Parathyroid adenoma (tissue), 2 donors: ENCODE results near the gene LEFTY1.
A peak's percentile ranks its signal among the peaks of the same experiment; 100 is the strongest.

ENCODE experiments used
- H2AFZ ChIP-seq: fragments of 300-600 bp; sonication (generic); one replicate; pipeline ENCODE4 v1.7.0; 2017; ENCODE audit warnings: antibody characterized with exemption, mild to moderate bottlenecking
- H3K27ac ChIP-seq: fragments of 300-600 bp; sonication (generic); one replicate; pipeline ENCODE4 v1.7.0; 2017
- H3K27me3 ChIP-seq: fragments of 300-600 bp; sonication (generic); one replicate; pipeline ENCODE4 v1.7.0; 2017; ENCODE audit warnings: low read length; ENCODE audit not compliant: control insufficient read depth, insufficient read depth
- H3K36me3 ChIP-seq: fragments of 300-600 bp; sonication (generic); one replicate; pipeline ENCODE4 v1.7.0; 2017; ENCODE audit warnings: low read length; ENCODE audit not compliant: control insufficient read depth, insufficient read depth
- H3K4me1 ChIP-seq: fragments of 300-600 bp; sonication (generic); one replicate; pipeline ENCODE4 v1.7.0; 2017; ENCODE audit warnings: control low read depth
- H3K4me2 ChIP-seq: fragments of 300-600 bp; sonication (generic); one replicate; pipeline ENCODE4 v1.7.0; 2017; ENCODE audit warnings: low read length
- H3K4me3 ChIP-seq: fragments of 300-600 bp; sonication (generic); one replicate; pipeline ENCODE4 v1.7.0; 2017; ENCODE audit warnings: low read depth, low read length
- H3K79me2 ChIP-seq: fragments of 300-600 bp; sonication (generic); one replicate; pipeline ENCODE4 v1.7.0; 2017; ENCODE audit warnings: control low read depth
- H3K9ac ChIP-seq: fragments of 300-600 bp; sonication (generic); one replicate; pipeline ENCODE4 v1.7.0; 2017; ENCODE audit warnings: mild to moderate bottlenecking
- H3K9me3 ChIP-seq: fragments of 300-600 bp; sonication (generic); one replicate; pipeline ENCODE4 v1.7.0; 2017; ENCODE audit warnings: low read length; ENCODE audit not compliant: control insufficient read depth
- CTCF ChIP-seq: fragments of 300-600 bp; sonication (generic); IDR thresholded peaks from one replicate; pipeline ENCODE4 v1.7.0; 2017; ENCODE audit warnings: antibody characterized with exemption, mild to moderate bottlenecking
- donor health status: primary hyperparathyroidism.

LEFTY1 gene

DNA sequence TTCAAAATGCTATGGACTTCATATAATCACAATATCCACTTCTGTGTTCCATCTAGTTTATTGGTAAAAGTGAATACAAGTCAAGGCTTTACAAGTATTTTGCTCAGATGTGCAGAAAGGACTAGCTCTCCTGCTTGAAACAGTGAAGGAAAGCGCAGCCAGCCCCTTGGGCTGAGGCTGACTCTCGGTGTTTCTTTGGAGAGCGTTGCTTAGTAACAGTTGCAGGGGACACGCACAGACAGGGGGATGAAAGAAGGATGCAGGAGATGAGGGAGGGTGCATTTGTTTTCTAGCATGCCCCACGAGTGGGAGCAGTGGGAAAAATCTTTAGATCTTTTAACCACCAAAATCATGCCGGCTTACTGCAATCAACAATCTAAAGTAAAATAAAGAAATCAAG, 26.0 kb upstream of the LEFTY1 start:
- Histone ChIP-seq H3K9ac (no peak overlapping the region), H3K4me3 (no peak overlapping the region), H3K36me3 (no peaks in the 10 kb centered on the region), H3K4me1 (no peaks in the 10 kb centered on the region), H3K4me2 (no peak overlapping the region), H3K27ac (no peak overlapping the region), H3K27me3 (no peaks in the 10 kb centered on the region), H3K79me2 (no peaks in the 10 kb centered on the region), H3K9me3 (no peaks in the 10 kb centered on the region), H2AFZ (no peak overlapping the region)
- TF ChIP-seq CTCF: no peak

GRCh38 chr1:225914391-225914790, 25.4 kb upstream of the LEFTY1 start:
- Histone ChIP-seq H3K4me2 (no peak overlapping the region), H3K27me3 (no peaks in the 10 kb centered on the region), H3K27ac (no peak overlapping the region), H3K9me3 (no peaks in the 10 kb centered on the region), H3K79me2 (no peaks in the 10 kb centered on the region), H2AFZ (no peak overlapping the region), H3K36me3 (no peaks in the 10 kb centered on the region), H3K9ac (no peak overlapping the region), H3K4me3 (no peak overlapping the region), H3K4me1 (no peaks in the 10 kb centered on the region)
- TF ChIP-seq CTCF: no peak

DNA sequence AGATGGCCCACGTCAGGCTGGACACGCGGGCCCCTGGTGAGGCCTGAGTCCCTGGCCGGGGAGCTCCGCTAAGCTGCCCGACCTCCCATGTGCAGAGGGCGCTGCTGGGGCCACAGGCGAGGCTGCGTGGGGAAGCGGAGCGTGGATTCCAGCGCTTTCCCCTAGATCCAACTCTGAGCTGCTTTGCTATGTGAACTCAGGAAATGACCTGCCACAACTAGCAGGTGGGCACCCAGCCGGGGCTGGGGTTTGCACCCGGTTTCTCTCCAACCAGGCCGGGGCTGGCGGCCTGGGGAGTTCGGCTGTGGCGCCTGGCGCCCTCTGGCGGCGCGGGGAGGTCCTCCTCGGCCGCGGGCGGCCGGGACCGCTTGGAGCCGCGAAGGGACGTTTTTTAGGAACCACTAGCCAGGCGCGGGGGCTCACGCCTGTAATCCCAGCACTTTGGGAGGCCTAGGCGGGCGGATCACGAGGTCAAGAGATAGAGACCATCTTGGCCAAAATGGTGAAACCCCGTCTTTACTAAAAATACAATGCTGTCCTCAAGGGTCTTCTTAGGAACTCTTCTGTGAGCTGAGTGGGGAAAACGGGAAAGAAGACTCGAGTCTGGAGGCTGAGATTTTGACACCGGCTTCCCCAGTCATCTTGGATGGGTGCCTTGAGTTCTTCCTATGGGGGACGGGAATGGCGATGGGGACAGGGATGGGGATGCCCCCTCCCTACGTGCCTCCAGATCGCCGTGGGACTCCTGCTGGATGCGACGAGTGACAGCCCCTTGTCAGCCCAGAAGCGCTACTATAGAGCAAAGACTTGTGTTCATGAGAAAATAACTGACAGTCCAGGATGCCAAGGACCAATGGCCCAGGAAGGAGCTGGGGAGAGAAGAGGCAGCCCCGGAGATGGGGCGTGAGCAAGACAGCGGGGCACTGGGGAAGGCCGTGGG, 22.5 kb upstream of the LEFTY1 start:
- Histone ChIP-seq H3K9ac (no peak overlapping the region), H3K4me3 (no peak overlapping the region), H3K27ac (no peak overlapping the region)

GRCh38 chr1:225909477-225909876, 20.5 kb upstream of the LEFTY1 start:
- Histone ChIP-seq H3K9me3 (no peaks in the 10 kb centered on the region), H3K4me2 (no peak overlapping the region), H2AFZ (no peak overlapping the region), H3K4me1 (no peaks in the 10 kb centered on the region), H3K27me3 (no peaks in the 10 kb centered on the region), H3K4me3 (no peak overlapping the region), H3K36me3 (no peaks in the 10 kb centered on the region), H3K79me2 (no peaks in the 10 kb centered on the region), H3K27ac (no peak overlapping the region), H3K9ac (no peak overlapping the region)
- no peak for TF ChIP-seq CTCF

More for the DNA sequence above, 22.5 kb upstream of the LEFTY1 start:
- no peaks in the 10 kb centered on the region for H3K36me3 ChIP-seq
- H3K9me3 ChIP-seq: no peaks in the 10 kb centered on the region
- TF ChIP-seq CTCF: peak; percentile 75
- H3K27me3 ChIP-seq: no peaks in the 10 kb centered on the region
- H3K4me1 ChIP-seq: no peaks in the 10 kb centered on the region
- no peak overlapping the region for H3K4me2 ChIP-seq
- H2AFZ ChIP-seq: peak overlapping the region; percentile 20
- no peaks in the 10 kb centered on the region for H3K79me2 ChIP-seq

DNA sequence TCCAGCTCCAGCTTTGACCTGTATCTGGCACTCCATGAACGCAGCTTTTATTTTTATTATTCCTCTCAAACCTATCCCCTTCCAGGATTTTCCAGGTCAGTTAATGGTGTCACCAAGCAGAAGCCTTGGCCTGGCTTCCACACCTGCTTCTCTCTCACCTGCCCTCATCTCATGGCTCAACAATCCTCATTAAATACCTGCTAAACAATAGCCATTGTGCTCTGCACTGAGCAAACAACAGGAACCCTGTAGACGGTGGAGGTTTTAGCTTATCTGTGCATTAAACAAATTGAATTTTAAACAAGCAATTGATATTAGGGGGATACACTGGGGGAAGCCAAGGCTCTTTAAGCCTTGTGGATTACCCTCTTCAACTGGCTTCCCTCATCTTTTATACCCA, 19.8 kb upstream of the LEFTY1 start:
- no peaks in the 10 kb centered on the region for H3K4me1 ChIP-seq
- H3K27ac ChIP-seq: no peak overlapping the region
- H3K79me2 ChIP-seq: no peaks in the 10 kb centered on the region
- no peaks in the 10 kb centered on the region for H3K9me3 ChIP-seq
- TF ChIP-seq CTCF: no peak
- no peaks in the 10 kb centered on the region for H3K36me3 ChIP-seq
- H3K27me3 ChIP-seq: no peaks in the 10 kb centered on the region
- H2AFZ ChIP-seq: no peak overlapping the region
- H3K4me3 ChIP-seq: no peak overlapping the region
- no peak overlapping the region for H3K9ac ChIP-seq
- no peak overlapping the region for H3K4me2 ChIP-seq
